ENCODE data around the gene IVD. TPM values are rescaled to one million over a fixed set of nuclear protein-coding genes. Genes with fewer than 3 reads are reported as not detected.

The IVD gene
- total and polyA plus RNA-seq, 4 experiments from 2014 or later = 25.7 to 62.2 (median 41.6) TPM

DNA sequence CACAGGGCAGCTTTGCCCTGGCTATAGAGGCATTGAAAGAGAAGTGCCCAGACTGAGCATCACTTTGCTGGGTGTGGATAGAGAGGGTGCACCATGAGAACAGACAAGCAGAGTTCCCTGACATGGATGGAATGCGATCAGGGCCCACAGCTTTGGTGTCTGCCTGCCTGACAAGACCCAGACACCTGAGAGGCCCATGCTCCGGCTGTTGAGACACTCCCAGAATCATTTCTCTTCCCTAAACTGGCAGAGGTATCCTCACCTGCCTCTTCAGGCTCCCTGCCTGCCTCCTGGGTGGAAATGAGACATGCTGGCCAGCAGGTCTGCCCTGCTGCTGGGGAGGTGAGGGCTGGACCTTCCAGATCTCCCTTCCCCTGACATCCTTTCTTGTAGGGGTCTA is 54.8 kb downstream of the IVD start:
- H3K27ac Mint-ChIP-seq = peak overlapping the region in 3 of 7 donors; percentile 15 to 80 (median 74)
- H3K9me3 Mint-ChIP-seq = no peaks in the 10 kb centered on the region
- H3K4me1 Mint-ChIP-seq = peaks cover 5 to 35% (median 13%) of the 10 kb centered on the region in 4 donors
- H3K36me3 Mint-ChIP-seq = peaks cover 6 to 32% of the 10 kb centered on the region in 2 donors
- H3K36me3 ChIP-seq (ENCODE audit: insufficient read depth, low read length) = peaks cover 39% of the 10 kb centered on the region
- intact Hi-C loops (cut with micrococcal nuclease) = no loop called here
- no peak for DNase-seq
- no peak overlapping the region for H3K4me3 ChIP-seq (ENCODE audit: low read length in 2 of 2)
- H3K4me3 Mint-ChIP-seq = no peak overlapping the region
- ChIA-PET POLR2A (ENCODE audit: partially characterized antibody) (interaction anchor here (0.8 kb wide), 1 partner anchor 21 kb away, joined by 3 read pairs; no protein-coding TSS in a partner anchor), CTCF (ENCODE audit: partially characterized antibody) (no interaction called here)
- H3K27me3 Mint-ChIP-seq = no peaks in the 10 kb centered on the region
- no peaks in the 10 kb centered on the region for H3K27me3 ChIP-seq (ENCODE audit: insufficient read depth, low read length)
- no peak overlapping the region for H3K27ac ChIP-seq (ENCODE audit: low read depth, low read length)
- H3K9me3 ChIP-seq (ENCODE audit: control insufficient read depth in 1 of 2, low read length in 2 of 2) = no peaks in the 10 kb centered on the region
- H3K4me1 ChIP-seq (ENCODE audit: insufficient read depth, low read length) = peaks cover 21% of the 10 kb centered on the region

DNA sequence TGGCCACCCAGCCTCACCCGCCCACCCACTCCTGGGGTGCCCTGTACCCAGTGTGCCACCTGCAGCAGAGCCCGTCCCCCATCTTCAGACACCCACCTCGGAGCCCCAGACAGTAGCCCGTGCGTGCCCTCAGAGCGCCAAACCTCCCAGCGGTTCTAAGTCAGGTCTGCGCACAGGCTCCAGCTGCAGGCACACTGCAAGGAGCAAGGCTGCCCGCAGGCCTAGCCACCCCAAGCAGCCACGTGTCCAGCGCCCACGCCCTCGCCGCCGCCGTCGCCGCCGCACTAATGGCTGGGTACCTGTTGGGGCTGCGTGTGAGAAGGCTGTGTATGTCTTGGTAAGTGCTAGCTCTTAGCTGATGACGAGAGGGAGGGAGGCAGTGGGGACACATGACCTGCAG is 56.4 kb downstream of the IVD start:
- Mint-ChIP-seq H3K4me1 (peaks cover 4 to 32% (median 7%) of the 10 kb centered on the region in 4 donors), H3K4me3 (no peak overlapping the region), H3K9me3 (no peaks in the 10 kb centered on the region), H3K36me3 (peaks cover 9 to 44% of the 10 kb centered on the region in 2 donors), H3K27ac (peak overlapping the region in 1 of 7 donors; percentile 23), H3K27me3 (no peaks in the 10 kb centered on the region)
- Histone ChIP-seq H3K9me3 (ENCODE audit: control insufficient read depth in 1 of 2, low read length in 2 of 2) (no peaks in the 10 kb centered on the region), H3K27ac (ENCODE audit: low read depth, low read length) (no peak overlapping the region), H3K4me3 (ENCODE audit: low read length in 2 of 2) (no peak overlapping the region), H3K4me1 (ENCODE audit: insufficient read depth, low read length) (peaks cover 12% of the 10 kb centered on the region), H3K36me3 (ENCODE audit: insufficient read depth, low read length) (peaks cover 46% of the 10 kb centered on the region), H3K27me3 (ENCODE audit: insufficient read depth, low read length) (no peaks in the 10 kb centered on the region)
- intact Hi-C loops (cut with micrococcal nuclease) = no loop called here
- CTCF ChIA-PET (ENCODE audit: partially characterized antibody) = no interaction called here
- POLR2A ChIA-PET (ENCODE audit: partially characterized antibody) = no interaction called here
- DNase-seq = no peak

DNA sequence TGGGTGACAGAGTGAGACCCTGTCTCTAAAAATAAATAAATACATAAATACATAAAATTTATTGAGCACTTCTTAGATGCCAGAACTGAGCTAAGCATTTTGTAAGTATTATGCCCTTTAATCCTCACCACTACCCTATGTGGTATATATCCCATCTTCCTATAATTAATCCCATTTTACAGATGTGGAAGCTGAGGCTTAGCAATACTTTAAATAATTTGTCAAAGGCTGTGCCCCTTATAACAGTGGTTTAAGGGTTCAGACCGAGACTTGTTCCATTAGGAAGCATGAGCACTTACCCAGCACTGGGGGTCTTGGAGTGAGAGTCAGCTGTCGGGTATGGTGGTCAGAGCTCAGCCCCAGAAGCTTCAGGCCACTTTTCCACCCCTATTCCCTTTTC is 57.7 kb downstream of the IVD start:
- peaks cover 5 to 26% (median 8%) of the 10 kb centered on the region in 4 donors for H3K4me1 Mint-ChIP-seq
- Histone ChIP-seq H3K4me3 (ENCODE audit: low read length in 2 of 2) (no peak overlapping the region), H3K9me3 (ENCODE audit: control insufficient read depth in 1 of 2, low read length in 2 of 2) (no peaks in the 10 kb centered on the region), H3K4me1 (ENCODE audit: insufficient read depth, low read length) (peaks cover 6% of the 10 kb centered on the region), H3K36me3 (ENCODE audit: insufficient read depth, low read length) (peaks cover 46% of the 10 kb centered on the region), H3K27ac (ENCODE audit: low read depth, low read length) (no peak overlapping the region), H3K27me3 (ENCODE audit: insufficient read depth, low read length) (no peaks in the 10 kb centered on the region)
- H3K36me3 Mint-ChIP-seq = peaks cover 9 to 50% of the 10 kb centered on the region in 2 donors
- no peak overlapping the region for H3K4me3 Mint-ChIP-seq
- ChIA-PET POLR2A (ENCODE audit: partially characterized antibody) (no interaction called here), CTCF (ENCODE audit: partially characterized antibody) (interaction anchor here (1.0 to 1.5 kb wide), 4 partner anchors 9 to 126 kb away, joined by 3 to 6 read pairs (median 4); partner anchors contain the start of gene BAHD1)
- H3K27ac Mint-ChIP-seq = no peak overlapping the region
- DNase-seq = no peak
- H3K9me3 Mint-ChIP-seq = no peaks in the 10 kb centered on the region
- H3K27me3 Mint-ChIP-seq = no peaks in the 10 kb centered on the region
- intact Hi-C loops (cut with micrococcal nuclease) = no loop called here

DNA sequence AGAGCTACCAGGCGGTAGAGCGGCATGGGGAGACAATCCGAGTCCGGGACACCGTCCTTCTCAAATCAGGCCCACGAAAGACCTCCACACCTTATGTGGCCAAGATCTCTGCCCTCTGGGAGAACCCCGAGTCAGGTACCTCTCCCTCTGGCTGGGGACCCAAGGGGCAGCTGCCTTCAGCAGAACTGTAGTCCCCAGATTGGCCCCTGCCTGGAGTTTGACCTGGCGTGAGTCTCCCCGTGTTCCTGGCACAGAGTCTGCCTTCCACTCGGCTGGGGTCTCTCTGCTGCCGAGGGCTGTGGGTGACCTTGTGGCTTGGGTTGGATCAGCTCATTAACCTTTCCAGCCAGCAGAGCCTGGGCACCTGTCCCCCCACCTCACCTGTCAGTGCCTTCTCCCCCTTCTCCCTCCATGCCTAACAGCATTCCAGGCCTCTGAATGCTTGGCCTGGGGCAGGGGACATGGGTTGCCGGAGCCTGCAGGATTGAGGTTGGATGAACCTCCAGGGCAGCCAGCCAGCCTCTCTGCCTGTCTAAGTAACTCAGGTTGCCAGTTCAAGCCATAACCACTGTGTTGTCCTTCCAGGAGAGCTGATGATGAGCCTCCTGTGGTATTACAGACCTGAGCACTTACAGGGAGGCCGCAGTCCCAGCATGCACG is 58.4 kb downstream of the IVD start:
- H3K9me3 Mint-ChIP-seq = no peaks in the 10 kb centered on the region
- Histone ChIP-seq H3K9me3 (ENCODE audit: control insufficient read depth in 1 of 2, low read length in 2 of 2) (no peaks in the 10 kb centered on the region), H3K27ac (ENCODE audit: low read depth, low read length) (no peak overlapping the region), H3K4me1 (ENCODE audit: insufficient read depth, low read length) (peaks cover 6% of the 10 kb centered on the region), H3K36me3 (ENCODE audit: insufficient read depth, low read length) (peaks cover 44% of the 10 kb centered on the region), H3K4me3 (ENCODE audit: low read length in 2 of 2) (no peak overlapping the region), H3K27me3 (ENCODE audit: insufficient read depth, low read length) (no peaks in the 10 kb centered on the region)
- DNase-seq = no peak
- no peak overlapping the region for H3K4me3 Mint-ChIP-seq
- peak overlapping the region in 3 of 7 donors; percentile 46 to 63 (median 53) for H3K27ac Mint-ChIP-seq
- ChIA-PET POLR2A (ENCODE audit: partially characterized antibody) (interaction anchor here (1.0 kb wide), 1 partner anchor 9 kb away, joined by 4 read pairs; no protein-coding TSS in a partner anchor), CTCF (ENCODE audit: partially characterized antibody) (interaction anchor here (0.9 to 1.5 kb wide), 5 partner anchors 10 to 127 kb away, joined by 3 to 6 read pairs (median 3); partner anchors contain the start of gene BAHD1)
- H3K4me1 Mint-ChIP-seq = peaks cover 5 to 26% (median 8%) of the 10 kb centered on the region in 4 donors
- H3K27me3 Mint-ChIP-seq = no peaks in the 10 kb centered on the region
- intact Hi-C loops (cut with micrococcal nuclease) = no loop called here
- H3K36me3 Mint-ChIP-seq = peaks cover 9 to 50% of the 10 kb centered on the region in 2 donors

DNA sequence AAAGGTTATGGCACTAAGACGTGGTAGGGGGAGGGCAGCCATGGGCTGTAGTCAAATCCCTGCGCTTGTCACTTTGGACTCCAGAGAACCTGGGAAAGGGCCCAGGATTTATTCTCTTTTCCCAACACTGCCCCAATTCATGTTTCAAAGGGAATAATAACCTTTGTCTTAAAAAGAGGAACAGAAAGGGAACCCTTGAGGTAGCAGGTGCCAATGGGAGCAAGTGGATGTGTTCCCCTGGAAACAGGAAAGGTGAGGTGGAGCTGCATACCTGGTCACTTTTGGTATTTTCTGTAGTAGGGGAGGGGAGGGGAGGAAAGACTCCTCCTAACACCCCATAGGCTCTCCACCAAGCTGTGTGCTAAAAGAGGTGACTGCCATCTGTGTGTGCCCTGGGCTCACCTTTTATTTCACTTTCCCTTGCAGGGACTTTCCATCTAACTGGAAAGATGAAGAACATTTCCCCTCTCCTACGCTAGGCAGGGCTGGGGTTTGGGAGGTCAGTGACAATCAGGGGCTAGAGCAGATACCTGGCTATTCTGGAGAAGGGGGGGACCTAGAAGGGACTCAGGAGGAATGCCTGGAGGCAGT is 59.1 kb downstream of the IVD start:
- ChIA-PET CTCF (ENCODE audit: partially characterized antibody) (interaction anchor here (0.9 kb wide), 1 partner anchor 13 kb away, joined by 3 read pairs; no protein-coding TSS in a partner anchor), POLR2A (ENCODE audit: partially characterized antibody) (interaction anchor here (1.0 kb wide), 1 partner anchor 10 kb away, joined by 4 read pairs; no protein-coding TSS in a partner anchor)

DNA sequence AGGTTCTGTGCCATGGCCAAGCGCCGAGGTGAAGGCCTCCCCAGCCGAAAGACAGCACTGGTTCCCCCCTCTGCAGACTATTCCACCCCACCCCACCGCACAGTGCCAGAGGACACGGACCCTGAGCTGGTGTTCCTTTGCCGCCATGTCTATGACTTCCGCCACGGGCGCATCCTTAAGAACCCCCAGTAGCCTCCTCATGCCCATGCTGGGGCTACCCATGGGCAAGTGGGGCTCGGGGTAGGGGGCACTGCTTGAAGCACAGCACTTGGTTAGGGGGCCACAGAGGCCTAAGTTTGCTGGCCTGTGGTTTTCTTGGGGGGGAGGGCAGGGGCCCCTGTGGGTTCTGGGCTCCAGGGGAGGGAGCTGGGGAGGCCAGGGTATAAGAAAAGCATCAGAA is 60.3 kb downstream of the IVD start:
- Mint-ChIP-seq H3K4me3 (no peak overlapping the region), H3K9me3 (no peaks in the 10 kb centered on the region), H3K27ac (peak overlapping the region in 4 of 7 donors; percentile 35 to 67 (median 42)), H3K4me1 (peaks cover 7 to 17% (median 10%) of the 10 kb centered on the region in 4 donors), H3K27me3 (no peaks in the 10 kb centered on the region), H3K36me3 (peaks cover 9 to 36% of the 10 kb centered on the region in 2 donors)
- no peaks in the 10 kb centered on the region for H3K9me3 ChIP-seq (ENCODE audit: control insufficient read depth in 1 of 2, low read length in 2 of 2)
- H3K27ac ChIP-seq (ENCODE audit: low read depth, low read length) = no peak overlapping the region
- peaks cover 9% of the 10 kb centered on the region for H3K4me1 ChIP-seq (ENCODE audit: insufficient read depth, low read length)
- POLR2A ChIA-PET (ENCODE audit: partially characterized antibody) = no interaction called here
- peaks cover 32% of the 10 kb centered on the region for H3K36me3 ChIP-seq (ENCODE audit: insufficient read depth, low read length)
- CTCF ChIA-PET (ENCODE audit: partially characterized antibody) = interaction anchor here (1.5 kb wide), 1 partner anchor 13 kb away, joined by 3 read pairs; no protein-coding TSS in a partner anchor
- no peak for DNase-seq
- intact Hi-C loops (cut with micrococcal nuclease) = no loop called here
- H3K27me3 ChIP-seq (ENCODE audit: insufficient read depth, low read length) = no peaks in the 10 kb centered on the region
- H3K4me3 ChIP-seq (ENCODE audit: low read length in 2 of 2) = no peak overlapping the region

More for the DNA sequence above, 59.1 kb downstream of the IVD start:
- peaks cover 5 to 26% (median 9%) of the 10 kb centered on the region in 4 donors for H3K4me1 Mint-ChIP-seq
- intact Hi-C loops (cut with micrococcal nuclease) = no loop called here
- no peak overlapping the region for H3K4me3 Mint-ChIP-seq
- no peaks in the 10 kb centered on the region for H3K27me3 Mint-ChIP-seq
- no peak for DNase-seq
- Histone ChIP-seq H3K36me3 (ENCODE audit: insufficient read depth, low read length) (peaks cover 37% of the 10 kb centered on the region), H3K27me3 (ENCODE audit: insufficient read depth, low read length) (no peaks in the 10 kb centered on the region), H3K4me1 (ENCODE audit: insufficient read depth, low read length) (peaks cover 6% of the 10 kb centered on the region), H3K4me3 (ENCODE audit: low read length in 2 of 2) (no peak overlapping the region), H3K9me3 (ENCODE audit: control insufficient read depth in 1 of 2, low read length in 2 of 2) (no peaks in the 10 kb centered on the region), H3K27ac (ENCODE audit: low read depth, low read length) (no peak overlapping the region)
- H3K36me3 Mint-ChIP-seq = peaks cover 9 to 47% of the 10 kb centered on the region in 2 donors
- H3K27ac Mint-ChIP-seq = peak overlapping the region in 6 of 7 donors; percentile 4 to 84 (median 54)
- H3K9me3 Mint-ChIP-seq = no peaks in the 10 kb centered on the region

Measured in CD4-positive, alpha-beta memory T cell (primary cell).